GM21529 (cell line): Measurements from ENCODE around the gene PRCP.
A peak's percentile ranks its signal among the peaks of the same experiment; 100 is the strongest.

ENCODE experiments used
- ATAC-seq: cut with Tn5 transposase; IDR thresholded peaks from one replicate; pipeline ENCODE4 v1.9.1; 2021; ENCODE audit not compliant: unreplicated experiment

The PRCP gene

DNA sequence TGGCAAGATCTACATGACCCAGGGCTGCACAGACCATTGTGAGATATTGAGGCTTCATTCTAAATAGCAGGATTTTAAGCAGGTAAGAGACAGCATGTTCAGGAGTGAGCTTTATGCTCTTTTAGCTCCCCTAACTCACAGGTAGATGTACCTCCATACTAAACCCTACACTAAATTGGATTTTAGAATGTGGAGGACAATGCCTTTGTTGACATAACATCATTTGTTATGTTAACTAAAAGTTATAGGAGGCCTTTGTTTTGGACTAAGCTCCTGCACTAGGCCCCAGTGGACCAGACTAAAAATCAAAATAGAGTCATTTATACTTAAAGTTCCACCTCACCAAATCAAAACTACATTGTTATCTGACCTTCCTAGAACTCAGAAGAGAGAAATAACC, 8.1 kb upstream of the PRCP start:
- ATAC-seq = no peak

DNA sequence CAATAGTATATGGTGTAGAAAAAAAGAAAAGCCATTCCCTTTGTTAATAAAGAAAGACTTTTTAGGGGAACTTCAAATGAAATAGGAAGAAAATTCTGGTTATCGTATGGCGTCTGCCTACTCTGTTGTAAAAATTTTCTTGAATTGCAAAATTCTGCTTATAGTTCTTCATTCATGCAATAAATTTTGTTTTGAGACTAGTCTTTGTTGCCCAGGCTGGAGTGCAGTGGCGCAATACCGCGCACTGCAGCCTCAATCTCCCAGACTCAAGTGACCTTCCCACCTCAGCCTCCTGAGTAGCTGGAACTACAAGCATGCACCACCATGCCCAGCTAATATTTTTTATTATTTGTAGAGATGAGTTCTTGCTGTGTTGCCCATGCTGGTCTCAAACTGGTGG, 7.1 kb upstream of the PRCP start:
- no peak for ATAC-seq

DNA sequence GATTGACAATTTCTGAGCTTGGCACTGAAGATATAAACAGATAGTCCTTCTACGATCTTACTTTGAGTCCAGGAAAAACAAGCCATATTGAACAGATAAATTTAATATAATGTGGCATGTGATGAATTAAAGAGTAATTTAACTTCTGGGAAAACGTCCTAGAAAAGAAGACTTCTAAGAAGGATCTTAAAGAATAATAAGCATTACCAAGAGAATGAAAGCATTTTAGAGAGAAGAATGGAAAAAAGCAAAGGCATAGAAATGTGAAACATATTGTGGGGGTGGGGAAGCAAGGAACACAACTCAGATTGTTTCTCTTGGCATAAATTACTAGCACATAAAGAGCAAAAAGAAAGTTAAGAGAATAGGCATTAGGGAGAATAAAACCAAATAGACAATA, 6.7 kb upstream of the PRCP start:
- ATAC-seq = no peak

DNA sequence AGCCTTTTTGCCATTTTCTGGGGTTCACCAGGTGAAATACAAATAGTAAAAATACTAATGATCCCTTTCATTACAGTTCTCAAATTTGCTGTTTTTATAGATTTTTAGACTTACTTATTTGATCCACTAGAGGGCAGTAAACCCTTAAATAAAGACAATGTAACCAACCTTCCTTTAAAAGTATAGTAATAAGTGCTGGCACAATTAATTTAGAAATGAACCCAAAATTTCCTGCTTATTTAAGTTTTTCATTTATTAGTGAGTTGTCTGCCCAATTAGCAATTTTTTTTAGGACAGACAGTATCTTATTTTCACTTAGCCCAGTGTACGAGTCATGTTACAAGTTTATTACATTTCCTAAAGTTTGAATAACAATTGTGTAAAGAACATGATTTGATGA, 6.0 kb upstream of the PRCP start:
- no peak for ATAC-seq

DNA sequence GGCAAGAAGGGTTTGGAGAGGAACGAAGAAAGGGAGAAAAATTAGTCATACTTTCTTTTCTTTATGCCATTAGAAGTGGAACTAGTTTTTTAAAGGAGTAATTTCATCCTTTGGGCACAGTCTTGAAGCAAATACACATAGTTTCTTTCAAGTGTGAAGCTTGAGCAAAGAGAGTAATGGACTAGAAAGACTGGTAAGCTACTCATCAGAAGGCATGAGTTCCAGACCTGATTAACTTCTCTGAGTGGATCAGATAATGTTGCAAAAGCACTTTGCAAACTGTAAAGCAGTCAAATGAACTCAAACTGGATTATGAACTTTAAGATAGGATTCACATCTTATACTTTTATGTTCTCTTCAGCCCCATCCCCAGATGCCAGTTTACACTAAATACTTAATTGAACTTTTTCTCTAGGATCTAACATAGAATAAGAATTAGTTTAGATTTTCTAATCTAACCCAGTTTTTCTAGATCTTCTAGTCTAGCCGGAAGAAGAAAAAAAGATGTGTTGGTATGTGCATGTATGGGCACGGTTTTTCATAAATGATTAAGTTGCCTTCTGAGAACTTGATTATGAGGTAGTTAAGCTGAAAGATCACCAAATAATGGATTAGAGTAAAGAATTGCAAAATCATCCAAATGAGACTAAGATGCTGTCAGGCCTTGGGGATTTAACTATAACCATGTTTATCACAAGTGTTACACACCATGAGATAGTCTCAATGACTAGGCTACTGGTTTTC, 3.8 kb upstream of the PRCP start:
- ATAC-seq = no peak

DNA sequence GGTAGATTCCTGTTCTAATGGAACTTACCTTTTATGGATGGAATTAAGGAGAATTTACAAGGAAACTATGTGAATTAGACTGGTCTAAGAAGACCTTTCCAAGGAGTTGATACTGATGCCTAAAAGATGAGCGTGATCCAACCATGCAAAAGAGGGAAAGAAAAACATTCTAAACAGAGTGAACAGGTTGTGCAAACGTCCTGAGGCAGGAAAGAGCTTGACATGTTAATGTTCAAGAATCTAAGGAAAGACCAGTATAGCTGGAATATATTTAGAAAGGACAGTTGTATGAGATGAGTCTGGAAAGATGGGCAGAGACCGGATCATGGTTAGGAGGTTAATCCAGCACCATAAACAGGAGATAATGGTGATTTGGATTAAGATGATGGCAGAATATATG, 2.6 kb upstream of the PRCP start:
- no peak for ATAC-seq

DNA sequence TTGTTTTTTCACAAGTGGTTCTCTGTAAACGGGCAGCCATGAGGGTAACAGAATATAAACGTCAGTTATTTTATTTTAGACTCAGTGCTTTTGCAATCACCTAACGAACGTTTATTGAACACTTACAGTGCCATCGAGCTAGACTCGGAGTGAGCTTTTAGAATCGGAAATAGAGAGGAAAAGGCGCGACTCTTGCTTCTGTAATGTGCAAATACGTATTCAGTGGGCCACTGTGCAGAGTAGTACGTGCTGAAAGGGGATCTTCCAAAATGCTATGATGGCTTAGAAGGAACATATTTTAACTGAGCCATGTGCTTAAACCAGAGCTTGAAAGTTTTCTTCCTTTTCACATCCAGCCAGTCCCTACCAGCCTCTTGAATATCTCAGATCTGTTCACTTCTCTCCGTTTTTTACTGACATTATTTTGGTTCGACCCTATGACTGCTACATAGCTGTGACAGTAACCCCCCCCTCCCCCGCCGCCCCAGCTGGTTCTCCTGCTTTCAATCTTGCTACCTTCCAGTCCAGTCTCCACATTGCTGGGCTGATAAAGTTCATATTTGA, 1.8 kb upstream of the PRCP start:
- ATAC-seq = no peak

DNA sequence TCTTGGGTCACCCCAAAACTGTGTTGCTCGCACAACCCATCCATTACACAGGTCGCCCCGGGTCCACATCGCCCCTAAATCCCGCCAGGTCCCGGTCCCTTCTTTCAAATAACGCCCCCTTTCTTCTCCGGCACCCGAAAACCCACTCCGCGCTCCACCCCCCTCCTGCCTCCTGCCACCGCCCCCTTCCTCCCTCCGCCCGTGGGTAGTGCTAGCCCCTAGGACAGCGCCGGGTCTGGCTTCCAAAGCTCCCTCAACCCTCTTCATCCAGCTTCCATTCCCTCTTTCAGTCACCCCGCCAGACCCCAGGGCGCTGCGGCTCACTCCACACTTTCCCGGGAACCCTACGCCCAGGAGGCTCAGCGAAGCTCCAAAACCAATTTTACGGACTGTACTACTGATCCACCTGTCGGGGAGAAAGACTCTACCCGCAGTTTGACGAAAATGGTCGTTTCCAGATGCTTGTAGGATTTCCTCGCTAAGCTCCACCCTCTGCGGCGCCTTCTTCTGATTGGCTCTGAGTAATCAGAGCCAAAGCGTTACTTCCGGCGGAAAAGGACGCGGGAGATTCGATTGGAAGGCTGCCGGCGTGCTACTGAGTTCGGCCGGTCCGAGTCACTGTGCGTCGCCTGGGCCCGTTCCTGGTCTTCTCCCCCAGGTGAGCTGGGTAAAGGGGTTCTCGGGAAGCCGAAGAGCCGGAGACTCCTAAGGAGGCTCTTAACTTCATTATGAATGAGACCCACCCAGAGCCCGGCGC, 1.1 kb upstream of the PRCP start, which contains the start of gene DDIAS:
Gene DDIAS, plus strand, starts transcription at position 572 of the 757 bp plus-strand sequence. CDS start 13,003 bp downstream, outside the sequence.
- ATAC-seq = peak; percentile 69

DNA sequence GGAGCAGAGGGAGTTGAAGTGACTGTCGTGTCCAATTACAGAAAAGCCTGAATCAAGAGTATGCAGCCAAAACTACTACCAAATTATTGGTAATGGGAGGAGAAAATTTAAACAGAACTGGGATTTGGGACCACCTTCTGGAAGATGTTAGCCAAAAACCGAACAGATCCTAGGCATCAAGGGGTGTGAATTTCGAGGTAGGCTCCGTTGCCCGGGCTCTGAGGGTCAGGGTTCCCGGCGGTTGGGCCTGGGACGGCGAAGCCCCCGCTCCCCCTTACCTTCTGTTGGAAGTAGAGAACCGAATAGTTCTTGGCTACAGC, 313 bp downstream of the PRCP start:
- peak; percentile 3 for ATAC-seq

DNA sequence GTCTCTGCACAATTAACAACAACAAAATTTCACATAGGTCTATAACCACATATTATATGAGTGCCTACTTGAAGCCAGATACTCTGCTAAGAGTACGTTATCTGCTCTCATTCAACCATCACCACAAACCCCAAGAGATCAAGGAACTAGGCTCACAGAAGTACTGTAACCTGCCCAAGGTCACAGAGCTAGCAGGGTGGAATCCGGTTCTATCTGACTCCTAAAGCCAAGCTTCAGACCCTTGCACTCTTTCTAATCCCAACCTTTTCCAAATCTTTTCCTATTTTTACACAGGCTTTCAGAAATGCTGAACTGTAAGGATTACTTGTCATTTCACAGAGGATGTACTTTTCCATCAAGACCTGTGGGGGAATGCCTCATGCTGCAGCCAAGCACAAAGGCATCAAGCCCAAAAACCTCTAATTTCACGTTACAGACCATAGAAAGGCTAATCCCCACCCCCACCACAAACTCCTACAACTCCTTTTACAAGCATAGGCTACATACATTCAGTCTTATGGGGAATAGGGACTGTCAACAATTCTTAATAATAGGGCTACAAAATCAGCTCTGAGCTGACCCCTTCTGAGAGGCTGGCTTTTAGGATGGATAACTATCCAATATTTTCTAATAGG, 927 bp downstream of the PRCP start:
- ATAC-seq = no peak

DNA sequence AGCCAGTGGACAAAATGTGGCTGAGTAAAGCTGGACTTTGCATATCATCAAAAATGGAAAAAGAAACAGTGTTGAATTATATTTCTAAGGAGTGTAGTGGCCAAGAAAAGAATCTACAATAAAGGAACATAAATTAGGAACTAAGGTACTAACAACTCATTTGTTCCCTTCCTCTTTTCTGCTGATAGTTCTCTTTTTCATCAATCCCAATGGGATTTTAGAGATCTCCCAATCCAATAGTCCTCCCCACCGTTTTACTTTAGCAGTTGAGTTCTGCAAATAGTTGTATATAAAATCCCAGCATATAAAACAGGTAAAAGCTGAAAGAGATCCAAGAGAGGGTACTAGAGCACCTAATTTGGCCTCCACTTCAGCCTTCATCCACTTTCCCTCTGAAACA, 2.0 kb downstream of the PRCP start:
- no peak for ATAC-seq

DNA sequence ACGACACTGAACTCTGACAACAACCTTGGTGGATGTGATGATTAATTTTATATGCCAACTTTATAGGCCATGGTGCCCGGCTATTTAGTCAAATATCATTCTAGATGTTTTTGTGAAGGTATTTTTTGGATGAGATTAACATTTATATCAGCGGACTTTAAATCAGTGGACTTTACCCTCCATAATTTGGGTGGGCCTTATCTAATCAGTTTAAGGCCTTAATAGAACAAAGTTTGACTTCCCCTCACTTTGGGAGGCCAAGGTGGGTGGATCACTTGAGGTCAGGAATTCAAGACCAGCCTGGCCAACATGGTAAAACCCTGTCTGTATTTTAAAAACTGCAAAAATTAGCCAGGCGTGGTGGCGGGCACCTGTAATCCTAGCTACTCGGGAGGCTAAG, 4.0 kb downstream of the PRCP start:
- ATAC-seq = no peak

DNA sequence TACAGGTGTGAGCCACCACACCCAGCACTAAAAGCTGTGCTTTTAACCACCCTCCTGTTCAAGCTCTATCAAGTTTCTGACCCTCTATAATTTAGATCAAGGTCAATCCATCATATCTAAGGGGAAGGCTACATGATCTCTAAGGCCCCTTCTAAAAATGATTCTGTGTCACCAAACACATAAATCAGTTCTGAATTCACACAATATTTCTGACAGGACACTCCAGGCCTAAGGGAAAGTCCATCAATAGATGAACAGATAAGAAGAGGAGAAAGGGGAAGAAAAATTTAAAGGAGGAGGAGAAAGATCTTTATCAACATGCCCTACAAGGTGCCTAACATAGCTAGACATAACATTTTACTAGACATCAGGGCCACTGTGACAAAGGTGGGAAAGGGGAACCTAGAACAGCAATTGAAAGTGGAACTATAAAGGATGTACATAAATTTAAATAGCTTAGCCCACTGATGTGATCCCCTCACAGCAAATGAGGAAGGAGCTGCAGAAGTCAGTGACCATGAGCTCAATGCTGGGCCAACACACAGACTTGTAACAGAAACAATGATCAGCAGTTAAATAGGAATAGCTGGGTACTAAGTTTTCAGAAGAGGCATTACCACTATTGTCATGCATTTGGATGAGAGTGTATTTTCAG, 4.7 kb downstream of the PRCP start:
- peak; percentile 15 for ATAC-seq

DNA sequence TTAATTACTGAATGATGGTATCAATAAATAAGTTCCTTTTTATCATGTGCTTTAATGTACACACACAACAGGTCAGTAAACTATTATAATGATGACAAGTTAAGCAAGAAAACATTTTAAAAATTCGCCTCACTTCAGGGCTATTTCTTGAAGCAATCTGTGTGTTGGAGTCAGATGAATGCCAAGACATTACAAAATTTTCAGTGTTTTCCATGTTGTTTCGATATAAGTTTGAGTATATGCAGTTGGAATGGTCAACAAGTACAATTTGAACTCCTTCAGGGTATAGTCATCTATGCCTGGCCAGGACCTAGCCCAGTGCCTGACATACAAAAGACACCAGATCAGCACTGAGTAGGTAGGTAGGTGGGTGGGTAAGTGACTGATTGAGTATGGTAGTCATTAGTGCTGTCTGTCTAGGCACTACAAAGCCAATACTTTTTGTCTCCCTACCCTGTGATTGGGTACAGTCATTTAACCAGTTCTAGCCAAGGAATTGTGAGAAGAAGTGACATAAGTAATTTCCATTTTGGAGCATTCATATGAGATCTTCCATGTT, 7.5 kb downstream of the PRCP start:
- no peak for ATAC-seq

DNA sequence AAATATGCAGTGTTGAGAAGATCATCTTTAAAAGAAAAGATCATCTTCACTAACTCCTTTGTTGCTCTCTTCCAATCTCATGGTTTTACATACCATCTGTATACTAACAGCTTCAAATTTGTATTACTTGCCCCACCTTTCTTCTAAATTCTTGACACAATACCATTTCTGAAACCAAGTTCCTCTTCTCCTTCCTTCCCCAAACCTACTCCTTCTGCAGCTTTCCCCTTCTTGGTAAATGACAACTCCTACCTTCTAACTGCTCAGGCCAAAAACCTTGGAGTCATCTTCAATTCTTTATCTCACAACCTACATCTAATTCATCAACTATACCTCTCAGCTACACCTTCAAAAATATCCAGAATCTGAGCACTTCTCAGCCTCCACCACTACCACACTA, 9.3 kb downstream of the PRCP start:
- ATAC-seq = no peak

DNA sequence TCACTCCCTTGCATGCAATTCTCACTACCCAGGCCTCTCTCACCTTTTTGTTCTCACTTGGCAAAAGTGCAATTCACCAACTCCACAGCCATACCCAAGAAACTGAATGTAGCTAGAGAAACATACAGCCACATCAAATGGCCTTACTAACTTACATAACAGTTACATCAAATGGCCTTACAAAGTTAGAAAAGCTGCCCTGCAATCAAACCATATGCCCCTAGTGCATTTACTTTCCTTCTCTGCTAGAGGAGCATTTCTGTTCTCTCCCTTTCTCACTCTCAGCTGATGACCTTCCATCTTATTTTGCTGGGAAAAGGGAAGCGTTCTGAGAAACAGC, 10.3 kb downstream of the PRCP start:
- no peak for ATAC-seq

DNA sequence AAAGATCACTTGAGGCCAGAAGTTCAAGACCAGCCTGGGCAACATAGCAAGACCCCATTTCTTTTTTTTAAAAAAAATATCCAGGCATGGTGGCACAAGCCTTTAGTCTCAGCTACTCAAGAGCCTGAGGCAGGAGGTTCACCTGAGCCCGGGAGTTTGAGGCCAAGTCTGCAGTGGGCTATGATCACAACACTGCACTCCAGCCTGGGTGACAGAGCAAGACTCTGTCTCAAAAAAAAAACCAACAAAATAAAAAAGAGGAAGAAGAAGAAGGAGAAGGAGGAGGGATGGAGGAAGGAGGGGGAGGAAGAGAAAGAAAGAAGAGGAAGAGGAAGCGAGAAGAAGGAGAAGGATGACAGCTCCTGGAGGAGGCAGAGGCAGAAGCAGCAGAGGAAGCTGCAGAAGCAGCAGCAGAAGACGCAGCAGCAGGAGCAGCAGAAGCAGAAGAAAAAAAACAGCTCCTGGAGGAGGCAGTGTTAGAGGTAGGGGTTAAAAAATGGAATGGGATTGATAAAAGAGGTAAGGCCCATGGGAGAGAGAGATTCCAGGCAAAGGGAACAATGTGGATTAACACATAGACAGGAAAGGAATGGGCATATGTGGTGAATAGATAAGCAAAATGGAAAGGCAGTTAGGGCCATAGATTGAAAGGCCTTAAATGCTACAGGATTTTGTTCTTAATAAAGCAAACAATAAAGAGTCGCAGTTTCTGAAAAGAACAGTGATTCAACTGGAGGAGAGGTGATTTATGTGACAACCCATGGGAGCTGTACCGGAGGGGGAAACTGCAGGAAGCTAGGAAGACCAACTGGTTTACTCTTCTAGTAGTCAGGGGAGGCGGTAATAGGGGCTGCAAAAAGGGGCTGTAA, 10.9 kb downstream of the PRCP start:
- ATAC-seq = no peak

DNA sequence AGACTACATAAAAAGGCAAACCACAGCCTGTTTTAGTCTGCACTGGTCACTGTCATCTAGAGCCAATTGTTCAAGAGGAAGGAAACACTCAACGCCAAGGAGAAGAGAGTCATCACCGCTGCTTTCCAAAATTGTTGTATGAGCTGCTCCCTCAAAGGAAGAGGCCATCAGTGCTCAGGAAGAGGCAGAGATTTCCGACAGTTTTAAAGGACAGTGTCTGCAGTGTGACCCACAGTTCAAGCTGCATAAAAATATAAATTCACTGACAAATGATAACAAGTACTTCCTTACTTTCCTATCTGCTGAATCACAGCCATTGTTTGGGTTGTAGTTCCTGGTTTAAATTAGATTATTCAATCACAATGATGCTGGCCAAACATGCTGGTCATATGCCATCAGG, 16.4 kb downstream of the PRCP start:
- ATAC-seq = no peak

DNA sequence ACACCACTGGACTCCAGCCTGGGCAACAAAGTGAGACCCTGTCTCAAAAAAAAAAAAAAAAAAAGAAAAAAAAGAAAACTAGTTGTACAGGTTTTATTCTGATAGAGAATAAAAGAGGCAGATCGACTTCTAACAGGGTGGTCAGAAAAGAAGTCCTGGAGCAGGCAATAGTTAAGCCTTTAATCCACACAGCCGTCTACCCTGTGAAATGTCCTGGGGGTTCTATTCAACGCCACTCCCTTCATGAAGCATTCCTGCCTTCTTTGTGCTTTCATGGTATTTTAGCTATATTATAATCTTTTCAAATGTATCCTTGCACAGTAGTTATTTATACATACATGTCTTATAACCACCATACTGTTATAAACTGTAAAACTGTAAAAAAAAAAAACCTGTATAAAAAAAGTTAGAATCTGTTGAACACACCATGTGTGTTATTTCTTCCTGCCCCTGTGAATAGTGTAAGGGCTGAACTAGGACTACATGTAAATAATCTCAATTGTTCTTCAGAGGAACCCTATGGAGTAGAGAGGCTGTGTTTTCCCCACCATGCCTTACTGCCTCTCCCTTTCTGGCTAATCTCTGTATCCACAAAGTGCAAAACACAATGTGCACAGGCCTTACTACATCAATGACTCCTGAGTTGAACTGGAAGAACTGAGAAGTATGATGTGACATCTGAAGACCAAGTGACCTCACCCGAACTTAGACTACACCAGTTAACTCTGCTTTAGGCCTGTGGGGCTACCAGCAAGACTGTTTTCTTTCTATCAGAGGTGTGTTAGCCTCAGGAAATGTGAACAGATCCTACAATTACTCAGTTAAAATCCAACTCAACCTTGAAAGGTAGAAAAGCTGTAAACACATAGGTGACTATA, 25.3 kb downstream of the PRCP start:
- ATAC-seq = no peak
